HTERT RPE-1 (cell line): Measurements from ENCODE around the gene CYLC1.

ENCODE experiments used
- in situ Hi-C: fragments of 300-500 bp; cut with MboI; formaldehyde crosslinking; loops from 4 replicates; pipeline ENCODE4 v1.14.3; 2020; ENCODE audit warnings: low sequenced_read_pairs

Gene CYLC1, protein sequence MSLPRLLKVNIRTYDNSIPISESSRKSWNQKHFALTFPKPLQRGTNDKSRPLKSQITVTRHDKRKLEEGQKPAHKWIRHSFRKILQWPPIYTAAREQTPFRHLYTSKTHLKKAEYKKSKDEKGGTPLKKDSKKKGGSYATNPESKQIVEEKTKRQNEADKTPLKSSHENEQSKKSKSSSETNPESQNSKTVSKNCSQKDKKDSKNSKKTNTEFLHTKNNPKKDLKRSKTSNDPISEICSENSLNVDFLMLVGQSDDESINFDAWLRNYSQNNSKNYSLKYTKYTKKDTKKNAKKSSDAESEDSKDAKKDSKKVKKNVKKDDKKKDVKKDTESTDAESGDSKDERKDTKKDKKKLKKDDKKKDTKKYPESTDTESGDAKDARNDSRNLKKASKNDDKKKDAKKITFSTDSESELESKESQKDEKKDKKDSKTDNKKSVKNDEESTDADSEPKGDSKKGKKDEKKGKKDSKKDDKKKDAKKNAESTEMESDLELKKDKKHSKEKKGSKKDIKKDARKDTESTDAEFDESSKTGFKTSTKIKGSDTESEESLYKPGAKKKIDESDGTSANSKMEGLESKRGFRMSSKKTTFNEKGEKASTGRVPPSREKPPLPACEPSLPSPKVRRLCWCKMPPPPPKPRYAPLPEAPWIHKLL

DNA sequence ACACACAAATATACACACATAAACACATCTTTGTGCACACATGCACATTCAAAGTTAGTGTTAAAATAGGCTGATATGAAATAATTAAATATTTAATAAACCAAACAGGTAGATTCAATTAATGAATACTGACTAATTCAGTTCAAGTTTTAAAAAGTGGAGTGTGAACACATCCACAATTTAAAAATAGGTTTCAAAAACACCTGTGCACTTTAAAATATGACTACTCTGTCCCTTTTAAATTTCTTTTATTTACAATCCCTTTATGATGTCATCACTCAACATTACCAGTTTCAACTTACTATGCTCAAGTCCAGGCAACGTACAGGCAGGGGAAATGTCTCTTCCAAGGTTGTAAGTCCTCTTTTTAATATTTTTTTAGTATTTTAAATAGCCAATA lies at the start of gene CYLC1:
CYLC1 (plus strand) TSS at position 301 of the 400 bp plus-strand sequence; CDS start at position 338, 37 bp downstream.
- in situ Hi-C loops = no loop called here

DNA sequence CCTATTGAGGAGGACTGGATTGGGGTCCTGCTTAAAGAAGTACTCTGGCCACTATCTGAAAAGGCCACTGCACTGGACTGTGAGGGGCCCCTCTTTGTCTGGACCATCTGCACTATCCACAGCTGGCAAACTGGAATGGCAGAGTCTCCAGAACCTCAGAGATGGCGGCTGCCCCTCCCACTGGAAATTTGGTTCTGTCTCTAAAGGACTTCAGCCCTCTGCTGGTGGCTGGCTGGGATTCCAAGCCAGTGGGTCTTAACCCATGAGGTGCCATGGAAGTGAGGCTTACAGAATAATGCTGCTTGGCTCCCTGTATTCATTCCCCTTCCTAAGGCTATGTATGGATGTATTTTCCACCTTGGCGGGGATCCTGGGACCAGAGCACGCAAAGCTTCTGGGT lies 41.6 kb upstream of the CYLC1 start:
- in situ Hi-C loops = no loop called here

DNA sequence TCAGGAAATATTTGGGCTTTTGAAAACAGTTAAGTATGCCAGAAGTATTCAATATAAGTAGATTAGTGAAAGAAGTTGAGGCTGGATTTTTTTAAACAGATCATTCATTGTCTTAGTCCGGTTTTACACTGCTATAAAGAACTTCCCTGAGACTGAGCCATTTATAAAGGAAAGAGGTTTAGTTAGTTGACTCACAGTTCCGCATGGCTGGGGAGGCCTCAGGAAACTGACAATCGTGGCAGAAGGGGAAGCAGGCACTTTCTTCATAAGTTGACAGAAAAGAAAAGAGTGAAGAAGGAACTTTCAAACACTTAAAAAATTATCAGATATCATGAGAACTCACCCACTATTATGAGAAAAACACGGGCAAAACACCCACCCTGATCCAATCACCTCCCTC lies 31.1 kb upstream of the CYLC1 start:
- in situ Hi-C loops = no loop called here

DNA sequence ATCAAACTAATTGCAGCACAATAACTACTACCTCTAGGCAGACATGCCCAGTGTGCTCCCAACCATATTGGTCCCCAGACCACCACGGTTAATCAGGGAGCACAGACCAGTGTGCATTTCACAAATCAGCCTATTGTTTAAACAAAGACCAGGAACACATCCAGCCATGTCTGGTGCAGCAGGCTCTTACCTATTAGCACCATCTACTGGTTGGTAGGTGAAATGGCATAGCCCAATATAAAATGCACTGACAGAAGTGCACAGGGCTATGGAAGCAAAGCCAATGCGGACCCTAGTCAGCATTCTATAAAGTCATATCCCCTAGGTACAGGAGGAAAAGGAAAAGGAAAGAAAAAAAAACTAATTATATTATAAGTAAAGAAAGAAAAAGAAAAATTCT lies 15.5 kb upstream of the CYLC1 start:
- in situ Hi-C loops = no loop called here

DNA sequence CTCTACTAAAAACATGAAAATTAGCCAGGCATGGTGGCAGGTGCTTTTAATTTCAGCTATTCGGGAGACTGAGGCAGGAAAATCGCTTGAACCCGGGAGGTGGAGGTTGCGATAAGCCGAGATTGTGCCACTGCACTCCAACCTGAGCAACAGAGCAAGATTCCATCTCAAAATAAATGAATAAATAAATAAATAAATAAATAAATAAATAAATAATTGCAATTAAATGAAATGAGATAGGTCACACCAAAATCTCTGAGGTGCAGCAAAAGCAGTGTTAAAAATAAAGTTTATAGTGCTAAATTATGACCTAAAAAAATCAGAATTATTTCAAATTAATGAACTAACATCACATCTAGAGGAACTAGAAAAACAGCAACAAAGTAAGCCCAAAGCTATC lies 13.6 kb upstream of the CYLC1 start:
- in situ Hi-C loops = no loop called here

DNA sequence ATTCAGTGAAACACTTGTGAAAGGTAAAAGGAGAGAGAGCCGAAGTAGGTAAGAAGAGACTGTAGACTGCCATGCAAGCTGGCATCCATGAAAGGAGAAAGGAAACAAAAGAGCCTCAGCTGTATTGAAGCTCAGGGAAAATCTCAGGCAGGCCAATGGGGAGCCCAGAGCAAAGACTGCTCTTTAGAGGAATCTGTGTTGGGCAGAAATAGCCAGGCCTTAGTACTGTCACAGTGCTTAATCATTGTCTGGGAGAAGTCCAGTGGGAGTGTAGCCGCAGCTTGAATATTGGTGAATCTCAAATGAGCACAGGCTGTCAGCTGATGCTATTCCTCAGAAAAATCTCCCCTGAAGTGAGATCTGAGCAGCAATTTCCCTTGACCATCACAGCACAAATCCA lies 27.6 kb downstream of the CYLC1 start:
- in situ Hi-C loops = no loop called here

DNA sequence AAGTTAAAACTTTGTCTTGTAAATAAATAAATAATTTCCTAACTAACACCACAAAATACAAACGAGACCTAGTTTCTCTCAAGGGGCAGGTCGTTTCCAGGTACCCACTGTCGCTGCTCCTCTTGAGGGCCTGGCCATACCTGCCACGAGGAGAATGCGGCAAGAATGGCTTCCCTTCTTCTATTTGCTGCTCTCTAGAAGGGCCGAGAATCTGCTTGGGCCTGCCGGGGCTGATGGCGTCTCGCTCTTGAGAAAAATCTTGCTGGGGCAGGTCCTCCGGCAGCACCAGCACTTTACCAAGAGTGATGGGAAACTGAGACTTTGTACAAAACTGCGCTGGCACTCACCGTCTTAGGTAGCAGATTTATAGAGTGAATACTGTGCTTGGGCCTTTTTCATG lies 31.5 kb downstream of the CYLC1 start:
- in situ Hi-C loops = no loop called here

DNA sequence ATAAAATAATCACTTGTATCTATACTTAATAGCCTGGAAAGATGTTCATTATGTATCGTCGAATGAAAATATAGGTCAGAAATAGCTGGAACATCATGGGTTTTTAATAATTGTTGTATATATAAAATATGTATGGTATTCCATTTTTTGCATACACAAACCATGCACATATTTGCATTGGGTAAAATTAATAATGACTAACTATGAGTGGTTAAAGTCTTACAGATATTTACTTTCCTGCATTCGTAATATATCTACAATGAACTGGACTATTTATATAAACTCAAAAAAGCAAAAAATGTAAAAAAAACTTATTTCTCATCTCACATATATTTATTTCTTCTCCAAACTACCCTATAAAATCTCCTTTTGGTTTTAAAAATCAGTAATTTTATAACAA lies 46.0 kb downstream of the CYLC1 start:
- in situ Hi-C loops = no loop called here

DNA sequence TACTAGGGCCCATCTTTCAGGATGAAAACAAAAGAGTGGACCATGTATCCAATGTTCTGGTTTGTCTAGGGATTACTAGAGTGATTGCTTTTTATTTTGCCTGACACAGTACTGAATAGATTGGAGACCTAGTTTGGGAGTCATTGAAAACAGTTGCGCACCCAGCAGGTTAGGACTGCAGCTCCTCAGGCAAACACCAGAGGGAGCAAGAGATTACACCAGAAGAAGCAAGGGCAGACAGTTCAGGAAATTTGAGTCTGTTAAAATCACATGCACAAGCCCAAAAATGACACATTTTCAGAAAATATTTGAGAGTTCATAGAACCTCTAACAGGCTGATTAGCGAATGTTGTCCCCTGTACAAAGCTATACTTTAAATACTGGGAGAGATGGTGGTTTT lies 55.6 kb downstream of the CYLC1 start:
- in situ Hi-C loops = no loop called here

DNA sequence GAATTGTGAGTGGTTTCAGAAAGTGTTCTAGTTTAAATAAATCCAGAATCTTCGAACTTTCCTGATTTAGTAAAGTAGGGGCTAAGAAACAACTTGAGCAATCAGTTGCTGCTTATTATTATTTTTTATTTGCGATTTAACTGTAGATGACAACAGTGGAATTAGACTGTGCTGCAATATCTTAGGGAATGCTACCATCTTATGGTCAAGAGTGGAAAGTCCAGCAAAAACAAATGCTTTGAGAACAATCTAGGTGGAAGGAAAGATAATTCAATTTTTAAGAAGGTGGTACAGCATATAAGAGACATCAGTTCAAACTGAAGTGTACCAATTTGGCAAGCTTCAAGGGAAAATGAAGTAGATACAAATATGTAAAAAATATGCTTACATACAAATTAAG lies 73.3 kb downstream of the CYLC1 start:
- in situ Hi-C loops = no loop called here
